Lower leg skin (tissue), 3 donors: ENCODE results near the gene CCDC88C.

ENCODE experiments used
- POLR2A ChIP-seq, 2 donors: fragments of 450-650 bp; IDR thresholded peaks; one replicate each; pipeline ENCODE4 v1.6.1; 2016 to 2017; ENCODE audit warnings: antibody characterized with exemption in 2 of 2, mild to moderate bottlenecking in 1 of 2, moderate library complexity in 1 of 2
- TF ChIP-seq, protein P1 (sequence below), 3 donors: fragments of 450-650 bp; IDR thresholded peaks; one replicate each; pipeline ENCODE4 v1.5.1; 2016; ENCODE audit warnings: antibody characterized with exemption in 3 of 3, mild to moderate bottlenecking in 3 of 3, moderate library complexity in 2 of 3

DNA sequence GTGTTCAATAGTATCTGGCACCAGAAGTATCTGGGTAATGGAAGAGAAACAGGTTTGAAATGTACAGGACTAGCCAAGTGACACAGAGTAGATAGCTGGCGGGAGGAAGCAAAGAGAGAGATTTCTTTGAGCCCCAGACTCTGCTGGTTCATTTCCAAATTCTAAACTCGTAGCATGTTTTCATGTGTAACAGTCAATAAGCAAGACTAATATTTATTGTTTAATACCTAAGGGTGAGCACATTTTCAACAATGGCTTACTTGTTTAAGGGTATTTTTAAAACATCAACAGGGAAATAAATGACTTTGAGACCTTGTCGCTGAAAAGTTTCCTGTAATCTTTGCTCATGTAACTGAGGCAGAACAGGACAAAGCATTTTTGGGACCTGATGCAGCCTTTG lies 11.8 kb upstream of the CCDC88C start:
- TF ChIP-seq, protein P1, sequence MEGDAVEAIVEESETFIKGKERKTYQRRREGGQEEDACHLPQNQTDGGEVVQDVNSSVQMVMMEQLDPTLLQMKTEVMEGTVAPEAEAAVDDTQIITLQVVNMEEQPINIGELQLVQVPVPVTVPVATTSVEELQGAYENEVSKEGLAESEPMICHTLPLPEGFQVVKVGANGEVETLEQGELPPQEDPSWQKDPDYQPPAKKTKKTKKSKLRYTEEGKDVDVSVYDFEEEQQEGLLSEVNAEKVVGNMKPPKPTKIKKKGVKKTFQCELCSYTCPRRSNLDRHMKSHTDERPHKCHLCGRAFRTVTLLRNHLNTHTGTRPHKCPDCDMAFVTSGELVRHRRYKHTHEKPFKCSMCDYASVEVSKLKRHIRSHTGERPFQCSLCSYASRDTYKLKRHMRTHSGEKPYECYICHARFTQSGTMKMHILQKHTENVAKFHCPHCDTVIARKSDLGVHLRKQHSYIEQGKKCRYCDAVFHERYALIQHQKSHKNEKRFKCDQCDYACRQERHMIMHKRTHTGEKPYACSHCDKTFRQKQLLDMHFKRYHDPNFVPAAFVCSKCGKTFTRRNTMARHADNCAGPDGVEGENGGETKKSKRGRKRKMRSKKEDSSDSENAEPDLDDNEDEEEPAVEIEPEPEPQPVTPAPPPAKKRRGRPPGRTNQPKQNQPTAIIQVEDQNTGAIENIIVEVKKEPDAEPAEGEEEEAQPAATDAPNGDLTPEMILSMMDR (IDR thresholded peaks at IDR 0.05) = no peak
- no peak for TF ChIP-seq POLR2A (IDR thresholded peaks at IDR 0.05)
